Caco-2 (cell line): ENCODE measurements around the gene UBXN10. TPM values are rescaled to one million over a fixed set of nuclear protein-coding genes. Genes with fewer than 3 reads are reported as not detected.

Source experiments
- BruUV-seq: library from RNA; stranded (reverse); fragments of 400-500 nt; replicated peaks from 2 replicates; lab custom pipeline; 2021; lab: Mats Ljungman, UMichigan
- CTCF ChIA-PET: fragments of 300-600 bp; sonication (Branson Sonifier 250); formaldehyde crosslinking; loops from one replicate; lab custom pipeline; 2022; ENCODE audit warnings: antibody characterized with exemption; lab: Charles Lee
- POLR2A ChIA-PET: fragments of 300-600 bp; sonication (Branson Sonifier 250); formaldehyde crosslinking; loops from one replicate; lab custom pipeline; 2022; ENCODE audit warnings: antibody characterized with exemption; lab: Charles Lee
- DNase-seq, 2 experiments: peaks; one replicate each; pipeline versions ENCODE4 v3.0.0 to v3.0.0-alpha.2; 2020 to 2022
- H3K27me3 ChIP-seq: replicated peaks from 2 replicates; pipeline ENCODE4 v1.6.0; 2011; ENCODE audit warnings: low read length; ENCODE audit not compliant: control insufficient read depth, insufficient read depth
- H3K36me3 ChIP-seq: 2 replicates; pipeline ENCODE4 v1.5.1; 2011; ENCODE audit warnings: low read length; ENCODE audit not compliant: control insufficient read depth, insufficient read depth
- H3K4me1 ChIP-seq: fragments of 250-450 bp; sonication (Bioruptor Pico); 2 replicates; pipeline ENCODE4 v1.5.1; 2020; ENCODE audit warnings: mild to moderate bottlenecking
- H3K4me3 ChIP-seq: 2 replicates; pipeline ENCODE4 v1.5.1; 2011; ENCODE audit warnings: low read depth, mild to moderate bottlenecking, control low read depth, low read length
- H3K9me3 ChIP-seq: fragments of 250-450 bp; sonication (Bioruptor Pico); 2 replicates; pipeline ENCODE4 v1.5.1; 2020; ENCODE audit warnings: mild to moderate bottlenecking, moderate library complexity
- H3K27ac Mint-ChIP-seq: one replicate; pipeline ENCODE4 v1.8.0; 2022; ENCODE audit warnings: mixed read lengths; ENCODE audit not compliant: unreplicated experiment
- H3K27me3 Mint-ChIP-seq: one replicate; pipeline ENCODE4 v1.8.0; 2022; ENCODE audit warnings: mixed read lengths; ENCODE audit not compliant: insufficient read depth, unreplicated experiment
- H3K36me3 Mint-ChIP-seq: one replicate; pipeline ENCODE4 v1.8.0; 2022; ENCODE audit warnings: mild to moderate bottlenecking, mixed read lengths; ENCODE audit not compliant: insufficient read depth, unreplicated experiment
- H3K4me1 Mint-ChIP-seq: one replicate; pipeline ENCODE4 v1.8.0; 2022; ENCODE audit warnings: low read depth, mixed read lengths; ENCODE audit not compliant: unreplicated experiment
- H3K4me3 Mint-ChIP-seq: one replicate; pipeline ENCODE4 v1.8.0; 2022; ENCODE audit warnings: mild to moderate bottlenecking, moderate library complexity, mixed read lengths; ENCODE audit not compliant: unreplicated experiment
- H3K9me3 Mint-ChIP-seq: one replicate; pipeline ENCODE4 v1.8.0; 2022; ENCODE audit warnings: mixed read lengths; ENCODE audit not compliant: unreplicated experiment
- CTCF ChIP-seq, 2 experiments: fragments of 200-600 bp in 1 of 2; IDR thresholded peaks; 1 replicate in 1 of 2; 2 replicates in 1 of 2; pipeline versions ENCODE4 v1.5.1 to v1.8.0; 2011 to 2022; ENCODE audit warnings: antibody characterized with exemption in 1 of 2, control low read depth in 1 of 2, inconsistent platforms in 1 of 2, low read depth in 1 of 2, low read length in 1 of 2, mild to moderate bottlenecking in 1 of 2, moderate library complexity in 1 of 2; ENCODE audit not compliant: insufficient read depth in 1 of 2, severe bottlenecking in 1 of 2, unreplicated experiment in 1 of 2
- intact Hi-C: fragments of 100-400 bp; cut with micrococcal nuclease; formaldehyde crosslinking; loops from one replicate; pipeline ENCODE4 v1.10.0; 2022; ENCODE audit not compliant: unreplicated experiment
- total RNA-seq: library from RNA; stranded (reverse); gene quantifications from 2 replicates; pipeline ENCODE4 v1.2.3, GENCODE V29; 2022

Gene UBXN10
- total RNA-seq, 1 experiment from 2014 or later, result 0.07 TPM

- POLR2A ChIA-PET, result no interaction called here
- no peak for DNase-seq
- no peak overlapping the region for H3K4me3 ChIP-seq
- Mint-ChIP-seq H3K9me3 (no peaks in the 10 kb centered on the region), H3K27ac (no peak overlapping the region), H3K4me1 (no peaks in the 10 kb centered on the region), H3K36me3 (no peaks in the 10 kb centered on the region), H3K27me3 (peaks cover 9% of the 10 kb centered on the region), H3K4me3 (no peak overlapping the region)
- H3K4me1 ChIP-seq, result no peaks in the 10 kb centered on the region
- TF ChIP-seq CTCF (IDR thresholded peaks at IDR 0.05; ENCODE audit: insufficient read depth in 1 of 2, low read depth in 1 of 2, low read length in 1 of 2, severe bottlenecking in 1 of 2, unreplicated experiment in 1 of 2), result no peak
- H3K9me3 ChIP-seq, result no peaks in the 10 kb centered on the region
- H3K27me3 ChIP-seq, result no peaks in the 10 kb centered on the region
- intact Hi-C loops, result no loop called here
- no peaks in the 10 kb centered on the region for H3K36me3 ChIP-seq
- BruUV-seq, result no TSS peak
- CTCF ChIA-PET, result no interaction called here
Observed at GRCh38 chr1:20188455-20188817, 2.5 kb downstream of the UBXN10 start.

- Mint-ChIP-seq H3K4me3 (no peak overlapping the region), H3K9me3 (no peaks in the 10 kb centered on the region), H3K27me3 (peaks cover 9% of the 10 kb centered on the region), H3K36me3 (no peaks in the 10 kb centered on the region), H3K27ac (no peak overlapping the region), H3K4me1 (no peaks in the 10 kb centered on the region)
- no TSS peak for BruUV-seq
- Histone ChIP-seq H3K27me3 (no peaks in the 10 kb centered on the region), H3K9me3 (no peaks in the 10 kb centered on the region), H3K36me3 (no peaks in the 10 kb centered on the region), H3K4me3 (no peak overlapping the region), H3K4me1 (no peaks in the 10 kb centered on the region)
- TF ChIP-seq CTCF (IDR thresholded peaks at IDR 0.05; ENCODE audit: insufficient read depth in 1 of 2, low read depth in 1 of 2, low read length in 1 of 2, severe bottlenecking in 1 of 2, unreplicated experiment in 1 of 2), result no peak
- intact Hi-C loops, result no loop called here
- POLR2A ChIA-PET, result no interaction called here
- CTCF ChIA-PET, result no interaction called here
- DNase-seq, result no peak
Observed at GRCh38 chr1:20189664-20190063, 3.8 kb downstream of the UBXN10 start.

GRCh38 chr1:20190256-20191160, 4.6 kb downstream of the UBXN10 start:
- H3K27ac Mint-ChIP-seq, result no peak overlapping the region
- intact Hi-C loops, result no loop called here
- Histone ChIP-seq H3K36me3 (no peaks in the 10 kb centered on the region), H3K9me3 (no peaks in the 10 kb centered on the region), H3K27me3 (no peaks in the 10 kb centered on the region), H3K4me3 (no peak overlapping the region), H3K4me1 (no peaks in the 10 kb centered on the region)
- DNase-seq, result no peak
- no peak overlapping the region for H3K4me3 Mint-ChIP-seq
- no peaks in the 10 kb centered on the region for H3K9me3 Mint-ChIP-seq
- no peak for TF ChIP-seq CTCF (IDR thresholded peaks at IDR 0.05; ENCODE audit: insufficient read depth in 1 of 2, low read depth in 1 of 2, low read length in 1 of 2, severe bottlenecking in 1 of 2, unreplicated experiment in 1 of 2)
- BruUV-seq, result no TSS peak
- ChIA-PET CTCF (no interaction called here), POLR2A (no interaction called here)
- H3K27me3 Mint-ChIP-seq, result peaks cover 12% of the 10 kb centered on the region
- no peaks in the 10 kb centered on the region for H3K4me1 Mint-ChIP-seq
- no peaks in the 10 kb centered on the region for H3K36me3 Mint-ChIP-seq
